ENCODE data around the gene MARCHF5. TPM values are rescaled to one million over a fixed set of nuclear protein-coding genes. Genes with fewer than 3 reads are reported as not detected.

MARCHF5 gene
- total RNA-seq, 1 experiment from 2014 or later, result 59.1 TPM

GRCh38 chr10:92304061-92304460 lies 13.1 kb downstream of the MARCHF5 start:
- Histone ChIP-seq H3K9ac (ENCODE audit: low read length) (no peak overlapping the region), H3K9me2 (ENCODE audit: insufficient read depth) (no peaks in the 10 kb centered on the region), H3K27ac (ENCODE audit: low read depth, low read length) (no peak overlapping the region), H3K79me2 (ENCODE audit: insufficient read depth, low read length) (peaks cover 93% of the 10 kb centered on the region), H4K20me1 (ENCODE audit: insufficient read depth) (peaks cover 13% of the 10 kb centered on the region; the same call in 1 of the 2 replicates), H3K4me1 (ENCODE audit: control insufficient read depth in 1 of 2, insufficient read depth in 2 of 2, low read length in 2 of 2) (no peaks in the 10 kb centered on the region), H3K36me3 (ENCODE audit: control insufficient read depth in 1 of 2, insufficient read depth in 2 of 2, low read length in 2 of 2) (no peaks in the 10 kb centered on the region), H3K4me2 (ENCODE audit: low read length) (no peak overlapping the region), H3K4me3 (replicated peaks in 1 of 2; ENCODE audit: low read depth in 1 of 2, low read length in 2 of 2) (no peak overlapping the region), H3K27me3 (ENCODE audit: insufficient read depth, low read length) (no peaks in the 10 kb centered on the region), H3K9me3 (ENCODE audit: control insufficient read depth in 1 of 2, insufficient read depth in 1 of 2, low read depth in 1 of 2, low read length in 2 of 2) (no peaks in the 10 kb centered on the region), H2AFZ (ENCODE audit: low read depth, low read length, poor library complexity, severe bottlenecking) (no peak overlapping the region)
- no peak for ATAC-seq
- TF ChIP-seq JUND (IDR thresholded peaks at IDR 0.05), result no peak
- intact Hi-C loops (cut with micrococcal nuclease), result no loop called here
- DNase-seq (ENCODE audit: low read depth, low spot score), result no peak
- no TSS peak for BruUV-seq (replicated peaks)
- ChIA-PET CTCF (interaction anchor here (1.2 kb wide), 1 partner anchor 12 kb away, joined by 5 read pairs; the partner anchor contains the start of genes CPEB3 and MARCHF5), RAD21 (ENCODE audit: low non-redundant PET in 1 of 2, low total read pairs in 2 of 2, uncharacterized antibody in 2 of 2, unreplicated experiment in 2 of 2) (no interaction called here), POLR2A (no interaction called here)

- CTCF ChIA-PET, result interaction anchor here (1.2 kb wide), 1 partner anchor 14 kb away, joined by 5 read pairs; the partner anchor contains the start of genes CPEB3 and MARCHF5
- no peak overlapping the region for H3K27ac ChIP-seq (ENCODE audit: low read depth, low read length)
- peaks cover 16% of the 10 kb centered on the region; the same call in 1 of the 2 replicates for H4K20me1 ChIP-seq (ENCODE audit: insufficient read depth)
- RAD21 ChIA-PET (ENCODE audit: low non-redundant PET in 1 of 2, low total read pairs in 2 of 2, uncharacterized antibody in 2 of 2, unreplicated experiment in 2 of 2), result no interaction called here
- no peaks in the 10 kb centered on the region for H3K36me3 ChIP-seq (ENCODE audit: control insufficient read depth in 1 of 2, insufficient read depth in 2 of 2, low read length in 2 of 2)
- POLR2A ChIA-PET, result no interaction called here
- intact Hi-C loops (cut with micrococcal nuclease), result no loop called here
- no peaks in the 10 kb centered on the region for H3K4me1 ChIP-seq (ENCODE audit: control insufficient read depth in 1 of 2, insufficient read depth in 2 of 2, low read length in 2 of 2)
- H2AFZ ChIP-seq (ENCODE audit: low read depth, low read length, poor library complexity, severe bottlenecking), result no peak overlapping the region
- no peak for DNase-seq (ENCODE audit: low read depth, low spot score)
- H3K79me2 ChIP-seq (ENCODE audit: insufficient read depth, low read length), result peaks cover 93% of the 10 kb centered on the region
- H3K9me2 ChIP-seq (ENCODE audit: insufficient read depth), result no peaks in the 10 kb centered on the region
- no peaks in the 10 kb centered on the region for H3K27me3 ChIP-seq (ENCODE audit: insufficient read depth, low read length)
- no peak for ATAC-seq
- H3K4me3 ChIP-seq (replicated peaks in 1 of 2; ENCODE audit: low read depth in 1 of 2, low read length in 2 of 2), result no peak overlapping the region
- H3K9me3 ChIP-seq (ENCODE audit: control insufficient read depth in 1 of 2, insufficient read depth in 1 of 2, low read depth in 1 of 2, low read length in 2 of 2), result no peaks in the 10 kb centered on the region
- no peak overlapping the region for H3K9ac ChIP-seq (ENCODE audit: low read length)
- no TSS peak for BruUV-seq (replicated peaks)
- H3K4me2 ChIP-seq (ENCODE audit: low read length), result no peak overlapping the region
- no peak for TF ChIP-seq EZH2phosphoT487 (IDR thresholded peaks at IDR 0.05; ENCODE audit: borderline replicate concordance)
- no peak for TF ChIP-seq ATF3 (IDR thresholded peaks at IDR 0.05)
- no peak for TF ChIP-seq FOSL1 (IDR thresholded peaks at IDR 0.05; ENCODE audit: low read depth)
- TF ChIP-seq POLR2AphosphoS5 (IDR thresholded peaks at IDR 0.05; ENCODE audit: low read depth, low read length), result no peak
- TF ChIP-seq TCF7L2 (IDR thresholded peaks at IDR 0.05; ENCODE audit: borderline replicate concordance, extremely low read depth, insufficient read depth, insufficient read length), result no peak
- TF ChIP-seq POLR2A (IDR thresholded peaks at IDR 0.05; ENCODE audit: borderline replicate concordance, extremely low read depth, insufficient read depth, insufficient read length), result no peak
- no peak for TF ChIP-seq SIN3A (IDR thresholded peaks at IDR 0.05; ENCODE audit: low read depth)
- TF ChIP-seq ZFX (IDR thresholded peaks at IDR 0.05), result no peak
- no peak for TF ChIP-seq ZNF274 (IDR thresholded peaks at IDR 0.05; ENCODE audit: low read depth, low read length)
- no peak for TF ChIP-seq RAD21 (IDR thresholded peaks at IDR 0.05; ENCODE audit: low read depth)
- TF ChIP-seq SRF (IDR thresholded peaks at IDR 0.05; ENCODE audit: low read depth), result no peak
- TF ChIP-seq CTCF (IDR thresholded peaks at IDR 0.05 in 2 of 3, conservative IDR thresholded peaks at IDR 0.05 in 1 of 3; ENCODE audit: borderline replicate concordance in 1 of 3, insufficient read depth in 1 of 3, low read depth in 2 of 3, low read length in 2 of 3), result no peak
- no peak for TF ChIP-seq ELF1 (IDR thresholded peaks at IDR 0.05; ENCODE audit: borderline replicate concordance, low read depth)
- no peak for TF ChIP-seq SP1 (IDR thresholded peaks at IDR 0.05; ENCODE audit: low read depth)
- no peak for TF ChIP-seq EGR1 (IDR thresholded peaks at IDR 0.05; ENCODE audit: low read depth)
Observed at GRCh38 chr10:92305133-92306072, 14.4 kb downstream of the MARCHF5 start.
